HG02870 (cell line): Measurements from ENCODE around the gene UBP1.

Source experiments
- ATAC-seq: cut with Tn5 transposase; IDR thresholded peaks from one replicate; pipeline ENCODE4 v1.9.1; 2021; ENCODE audit warnings: mild to moderate bottlenecking, moderate library complexity; ENCODE audit not compliant: unreplicated experiment

UBP1 gene

DNA sequence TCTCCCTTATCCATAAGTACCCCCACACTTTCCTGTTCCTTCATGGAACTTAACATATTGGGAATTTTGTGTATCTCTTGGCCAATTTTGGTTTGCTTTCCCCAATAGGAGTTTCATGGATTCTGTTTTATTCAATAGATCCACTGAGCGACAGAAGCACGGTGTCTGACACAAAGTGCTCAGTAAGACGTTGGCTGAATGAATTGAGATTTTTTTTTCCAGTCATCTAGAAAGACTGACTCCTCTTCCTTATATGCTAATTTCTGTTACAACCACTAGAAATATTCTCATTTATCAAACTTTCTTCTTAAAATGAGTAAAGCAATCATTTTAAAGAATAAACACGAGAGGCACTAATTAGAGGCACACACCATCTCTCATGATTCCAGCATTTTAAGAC lies 48.1 kb downstream of the UBP1 start:
- no peak for ATAC-seq

GRCh38 chr3:33391255-33391995 lies 48.8 kb downstream of the UBP1 start:
- ATAC-seq, result no peak

DNA sequence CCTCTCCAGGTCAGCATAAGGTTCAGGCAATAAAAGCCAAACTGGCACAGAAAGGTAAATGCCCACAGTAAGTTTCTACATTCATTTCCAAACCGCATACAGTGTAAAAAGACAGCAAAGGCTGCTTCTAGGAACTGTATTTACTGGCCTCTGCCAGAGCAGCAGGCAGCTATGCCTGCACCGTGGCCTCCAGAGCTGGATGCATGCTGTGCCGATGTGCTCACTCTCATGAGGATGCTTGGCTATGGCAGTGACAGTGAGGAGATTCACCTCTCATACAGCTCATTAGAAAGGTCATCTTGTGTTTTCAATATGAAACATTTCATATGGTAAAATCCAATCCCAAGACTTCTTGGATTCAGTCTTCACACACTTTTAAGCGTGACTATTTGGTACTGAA lies 50.3 kb downstream of the UBP1 start:
- no peak for ATAC-seq

DNA sequence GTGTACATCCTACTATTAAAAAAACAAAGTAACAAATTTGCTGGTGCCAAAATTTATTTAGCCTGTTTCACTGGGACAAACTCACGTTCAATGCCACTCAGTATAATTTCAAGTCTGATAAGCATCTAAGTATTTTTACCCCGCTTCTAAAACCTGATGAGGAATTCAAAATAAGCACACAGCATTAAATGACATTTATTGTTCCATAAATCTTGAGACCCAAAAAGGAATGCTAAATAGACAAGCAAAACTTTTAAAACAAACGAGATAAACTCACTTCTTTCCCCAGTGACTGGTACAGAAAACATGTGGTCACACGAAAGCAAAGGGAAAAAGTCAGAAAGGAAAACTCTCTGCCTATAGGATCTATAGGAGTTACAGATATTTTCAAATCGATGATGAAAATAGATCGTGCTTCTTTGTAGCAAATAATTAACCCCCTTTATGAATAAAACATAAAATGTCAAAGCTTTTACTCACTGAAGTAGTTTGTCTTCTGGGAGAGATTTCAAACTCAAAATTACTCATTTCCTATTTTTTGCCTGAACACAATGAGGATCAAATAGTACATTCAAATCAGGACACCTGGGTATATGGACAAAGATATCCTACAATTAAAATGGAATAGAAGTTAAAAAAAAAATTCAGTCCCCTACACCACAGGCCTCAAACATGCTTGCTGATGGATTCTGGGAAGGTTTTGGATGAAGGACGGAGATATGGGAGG lies 51.7 kb downstream of the UBP1 start:
- no peak for ATAC-seq

DNA sequence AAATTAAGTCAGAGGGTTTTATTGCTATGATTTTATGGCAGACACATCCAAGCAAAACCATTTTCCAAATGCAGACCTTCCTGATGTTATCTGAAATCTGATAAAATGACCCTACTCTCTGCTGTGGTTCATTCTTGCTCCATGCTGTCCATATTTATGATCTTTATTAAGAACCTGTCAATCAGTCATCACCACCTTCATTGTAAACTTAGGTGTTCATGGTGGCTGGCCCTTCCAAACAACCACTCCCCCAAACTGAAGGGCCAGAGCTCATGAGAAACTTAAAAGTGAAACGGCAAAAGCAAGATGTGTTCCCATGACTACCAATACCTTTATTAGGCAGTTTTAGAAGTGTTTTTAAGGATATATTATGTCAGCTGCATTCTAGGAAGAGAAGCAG lies 53.6 kb downstream of the UBP1 start:
- no peak for ATAC-seq

DNA sequence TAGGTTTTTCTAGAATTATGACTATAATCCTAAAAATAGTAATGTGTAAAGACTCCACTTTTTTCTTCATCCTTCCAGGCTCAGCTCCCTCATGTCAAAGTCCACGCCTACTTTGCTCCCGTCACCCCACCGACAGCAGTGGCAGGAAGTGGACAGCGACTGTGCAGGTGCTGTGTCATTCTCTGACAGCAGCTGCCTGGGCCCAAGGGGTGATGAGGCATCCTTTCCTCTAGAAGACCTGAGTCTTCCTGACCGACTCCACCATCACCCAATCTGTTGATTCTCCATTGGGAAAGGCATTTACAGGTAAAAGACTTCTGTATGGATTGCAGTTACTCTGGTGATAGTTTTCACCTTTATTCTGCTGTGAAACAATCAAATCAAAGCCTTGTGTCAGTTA lies 54.8 kb downstream of the UBP1 start:
- ATAC-seq, result no peak

DNA sequence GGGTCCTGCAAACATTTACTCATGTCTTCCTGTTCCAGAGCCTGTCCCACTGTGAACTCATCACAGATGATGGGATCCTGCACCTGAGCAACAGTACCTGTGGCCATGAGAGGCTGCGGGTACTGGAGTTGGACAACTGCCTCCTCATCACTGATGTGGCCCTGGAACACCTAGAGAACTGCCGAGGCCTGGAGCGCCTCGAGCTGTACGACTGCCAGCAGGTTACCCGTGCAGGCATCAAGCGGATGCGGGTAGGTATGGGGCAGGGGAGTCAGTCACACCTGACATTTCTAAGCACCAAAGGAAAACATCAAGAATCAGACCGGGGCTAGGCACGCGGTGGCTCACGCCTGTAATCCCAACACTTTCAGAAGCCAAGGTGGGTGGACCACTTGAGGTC lies 56.3 kb downstream of the UBP1 start:
- no peak for ATAC-seq

DNA sequence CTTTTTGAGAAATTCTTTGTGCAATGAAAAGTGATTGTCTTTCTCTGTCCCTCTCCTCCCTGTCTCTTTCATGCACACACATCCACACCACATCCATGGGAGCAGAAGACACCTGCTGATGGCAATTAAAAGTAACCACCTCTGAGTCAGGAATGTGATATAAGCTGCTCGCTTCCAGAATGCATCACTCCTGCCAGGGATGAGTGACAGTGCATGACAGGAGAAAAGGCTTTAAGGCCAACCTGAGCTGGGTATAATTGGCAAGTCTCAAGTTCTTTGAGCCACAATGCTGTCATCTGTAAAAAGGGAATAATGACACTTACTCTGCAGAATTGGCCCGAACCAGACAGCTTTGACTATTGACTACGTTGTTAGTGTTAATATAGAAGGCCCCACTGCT lies 59.6 kb downstream of the UBP1 start:
- no peak for ATAC-seq

DNA sequence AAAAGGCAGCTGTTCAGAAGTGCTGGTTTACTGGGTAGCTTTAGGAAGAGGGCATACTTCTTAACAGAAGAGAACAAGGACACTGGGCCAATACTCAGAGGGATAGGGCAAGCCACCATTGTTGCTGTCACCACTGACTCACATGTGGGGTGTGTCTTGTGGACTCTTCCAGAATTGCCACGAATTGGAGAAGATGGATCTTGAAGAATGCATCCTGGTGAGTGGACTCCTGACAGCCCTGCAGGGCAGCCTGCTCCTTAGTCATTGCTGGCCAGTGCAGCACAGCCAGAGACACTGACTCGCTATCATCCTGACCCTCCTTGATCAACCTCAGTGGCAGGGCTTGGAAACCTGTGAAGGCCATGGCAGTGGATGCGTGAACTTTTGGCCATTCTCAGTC lies 62.3 kb downstream of the UBP1 start:
- no peak for ATAC-seq

GRCh38 chr3:33377489-33377888 lies 62.7 kb downstream of the UBP1 start:
- ATAC-seq, result no peak

GRCh38 chr3:33373082-33373437 lies 67.1 kb downstream of the UBP1 start:
- ATAC-seq, result no peak

DNA sequence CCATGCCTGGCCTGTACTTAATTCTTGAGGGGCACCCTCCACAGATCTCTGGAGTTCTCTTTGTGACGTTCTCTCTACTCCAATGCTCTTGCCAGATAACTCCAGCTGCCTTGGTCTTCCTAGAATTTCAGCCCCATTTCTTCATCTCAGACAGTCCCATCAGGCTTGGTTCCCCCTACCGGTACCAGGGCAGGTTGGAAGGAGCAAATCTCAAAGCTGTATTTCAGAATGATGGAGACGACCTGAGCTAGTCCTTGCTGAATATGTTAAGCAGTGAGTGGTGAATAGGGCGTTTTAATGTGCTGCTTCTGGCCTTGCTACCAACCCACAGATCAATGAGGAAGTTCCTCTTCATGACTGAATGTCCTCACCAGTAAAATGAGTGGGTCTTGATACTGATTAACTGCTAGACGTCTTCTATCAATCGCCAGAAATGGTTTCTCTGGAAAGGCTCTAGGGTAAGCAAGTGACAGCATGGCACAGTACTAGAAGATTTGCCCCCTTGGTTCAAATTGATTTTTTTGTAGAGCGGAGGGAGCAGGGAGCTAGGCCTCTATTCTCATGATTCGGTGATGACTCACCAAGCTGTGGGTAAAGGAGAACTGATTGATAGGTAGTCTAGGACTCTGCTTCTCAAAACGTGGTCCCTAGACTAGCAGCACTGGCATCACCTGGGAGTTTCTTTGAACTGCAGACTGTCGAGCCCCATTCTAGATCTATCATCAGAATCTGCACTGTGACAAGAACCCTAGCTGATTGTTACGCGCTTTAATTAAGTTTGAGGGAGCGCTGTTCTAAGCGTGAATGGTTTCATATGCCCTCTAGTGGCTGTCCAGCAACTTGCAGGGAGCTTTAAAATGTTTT lies 67.8 kb downstream of the UBP1 start:
- peak; percentile 67 for ATAC-seq

DNA sequence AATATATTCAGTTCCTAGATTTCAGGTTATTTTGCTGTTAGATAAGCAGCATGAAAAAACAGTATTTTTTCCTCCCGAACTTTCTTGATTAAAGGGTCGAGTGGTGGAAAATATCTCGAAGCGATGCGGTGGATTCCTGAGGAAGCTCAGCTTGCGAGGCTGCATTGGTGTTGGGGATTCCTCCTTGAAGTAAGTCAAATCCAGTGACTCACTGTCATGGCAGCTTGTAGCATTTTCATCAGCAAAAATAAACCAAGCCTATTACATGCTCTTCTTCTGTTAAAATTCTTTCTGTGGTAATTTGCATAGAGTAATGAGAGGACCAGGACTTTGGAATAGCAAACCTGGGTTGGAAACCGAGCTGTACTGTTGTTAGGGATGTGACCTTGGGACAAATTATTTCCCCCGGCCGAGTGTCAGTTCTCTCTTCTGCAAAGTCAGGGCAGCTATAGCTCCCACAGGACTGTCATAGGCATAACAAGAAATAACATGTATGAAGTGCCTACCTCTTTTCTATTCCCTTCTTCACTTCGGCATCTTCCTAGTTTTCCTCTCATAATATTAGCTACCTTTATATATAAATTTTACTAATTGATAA lies 75.6 kb downstream of the UBP1 start:
- no peak for ATAC-seq

GRCh38 chr3:33364060-33364459 lies 76.1 kb downstream of the UBP1 start:
- no peak for ATAC-seq

GRCh38 chr3:33363113-33363800 lies 76.9 kb downstream of the UBP1 start:
- ATAC-seq, result no peak

DNA sequence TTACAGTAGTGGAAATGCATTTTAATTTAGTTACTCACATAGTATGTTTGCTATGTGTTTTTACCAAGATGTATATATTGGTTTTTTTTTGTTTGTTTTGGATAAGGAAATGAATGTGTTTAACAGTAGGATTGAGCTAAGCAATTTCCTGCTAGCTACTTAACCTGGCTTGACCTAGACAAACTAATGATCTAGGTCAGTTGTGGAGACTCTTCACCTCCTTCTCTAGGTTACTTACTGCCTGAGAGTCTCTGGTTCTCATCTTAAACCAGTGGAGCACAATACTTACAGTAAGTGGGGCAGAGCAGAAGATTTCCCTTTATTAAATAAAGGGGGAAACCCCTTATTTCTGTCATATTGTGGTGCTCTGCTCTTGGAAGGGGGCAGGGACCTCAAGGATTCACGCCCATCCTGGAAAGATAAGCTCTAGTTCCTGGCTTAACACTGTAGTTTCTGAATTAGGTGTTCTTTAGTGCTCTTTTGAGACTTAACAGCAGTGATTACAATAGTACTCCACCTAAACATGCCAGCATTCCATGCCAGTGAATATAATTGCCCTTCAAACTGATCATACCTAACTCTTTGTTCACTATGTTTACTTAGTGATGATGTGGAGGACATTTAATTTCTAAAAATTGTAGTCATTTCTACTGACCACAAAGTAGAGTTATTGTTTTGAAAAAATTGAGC lies 79.9 kb downstream of the UBP1 start:
- ATAC-seq, result no peak

DNA sequence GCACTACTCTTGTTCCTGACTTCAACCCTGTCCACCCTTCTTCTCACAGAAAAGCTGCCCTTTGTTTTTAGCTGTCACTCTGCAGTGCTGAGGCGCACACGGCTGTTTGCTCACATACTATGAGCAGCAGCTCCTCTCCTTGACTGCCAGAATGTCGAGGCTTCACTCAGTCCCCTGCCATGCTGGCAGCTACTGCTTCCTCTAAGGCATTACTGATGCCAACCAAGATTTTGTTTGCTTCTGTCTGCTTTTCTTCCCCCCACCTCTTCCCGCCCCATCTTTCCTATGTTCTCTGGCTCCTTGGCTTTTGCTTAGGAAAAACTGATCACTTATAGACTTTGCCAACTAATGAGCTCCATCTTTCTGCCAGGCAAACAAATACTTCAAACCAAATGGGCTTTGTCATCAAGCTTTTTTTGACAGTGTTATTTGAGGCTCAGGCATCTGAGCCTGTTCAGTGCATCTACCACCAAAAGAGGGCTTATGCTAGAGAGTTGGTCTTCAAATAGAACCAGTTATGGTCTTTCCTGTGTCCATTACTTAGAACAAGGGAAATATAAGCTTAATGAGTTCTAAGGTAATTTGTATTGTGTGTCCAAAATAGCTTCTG lies 81.9 kb downstream of the UBP1 start:
- no peak for ATAC-seq

- ATAC-seq, result no peak
These were observed 84.6 kb downstream of the UBP1 start for GRCh38 chr3:33355611-33356010.

GRCh38 chr3:33339758-33340157 lies 100.4 kb downstream of the UBP1 start:
- no peak for ATAC-seq
